ENCODE measurements around the gene STAB2. TPM values are rescaled to one million over a fixed set of nuclear protein-coding genes. Genes with fewer than 3 reads are reported as not detected.

The STAB2 gene
- total and polyA plus RNA-seq, 2 of the 8 experiments (the other 6 are each of a cell fraction or from before 2014, with no cell fraction given), result not detected

DNA sequence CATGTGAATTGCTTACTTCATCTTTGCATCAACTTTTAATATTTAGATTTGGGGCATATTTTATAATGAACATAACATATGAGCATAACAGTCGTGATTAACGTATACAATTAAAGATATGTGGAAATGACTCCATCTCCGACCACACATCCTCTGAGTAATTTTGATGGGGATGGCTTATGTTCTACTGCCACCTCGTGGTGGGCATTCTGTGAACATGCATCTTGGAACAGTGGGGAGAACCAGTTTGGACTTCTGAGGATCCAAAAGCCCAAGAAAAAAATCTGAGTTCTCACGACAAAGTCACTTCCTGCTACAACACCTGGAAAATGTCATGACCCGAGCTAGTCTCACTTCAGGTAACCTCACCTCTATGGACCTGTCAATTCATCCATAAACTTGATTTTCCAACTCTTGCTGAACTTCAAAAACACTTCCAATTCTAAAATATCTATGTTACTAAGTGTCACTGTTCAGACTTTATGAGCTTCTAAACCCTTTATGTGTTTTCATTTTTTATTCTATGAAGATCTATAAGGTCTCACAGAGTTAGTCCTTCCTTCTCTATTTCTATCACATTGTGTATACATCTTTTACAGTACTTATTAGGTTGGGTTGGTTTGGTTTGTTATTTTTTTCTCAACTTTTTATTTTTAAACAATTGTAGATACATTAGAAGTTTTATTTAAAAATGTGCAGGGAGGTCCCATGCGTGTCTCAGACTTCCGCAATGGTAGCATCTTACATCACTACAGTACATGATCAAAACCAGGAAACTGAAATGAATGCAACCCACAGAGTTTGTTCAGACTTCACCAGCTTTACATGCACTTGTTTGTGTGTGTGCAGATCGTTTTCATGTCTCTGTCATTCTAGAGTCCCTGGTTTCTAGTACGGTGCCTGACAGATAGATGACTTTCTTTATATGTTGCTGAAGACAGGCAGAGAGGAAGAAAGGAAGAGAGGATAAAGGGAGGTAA is 38.2 kb upstream of the STAB2 start:
- no peaks in the 10 kb centered on the region for H3K4me1 ChIP-seq (replicated peaks in 1 of 4; ENCODE audit: control insufficient read depth in 3 of 4, insufficient read depth in 4 of 4, low read length in 3 of 4)
- ChIA-PET CTCF (ENCODE audit: partially characterized antibody) (interaction anchor here (0.5 to 7.0 kb wide), 79 partner anchors 8 to 1591 kb away, joined by 3 to 85 read pairs (median 4); partner anchors contain the start of gene STAB2), POLR2A (ENCODE audit: partially characterized antibody) (no interaction called here)
- H2AFZ ChIP-seq (ENCODE audit: low read length), result no peak overlapping the region
- H2BK20ac ChIP-seq (ENCODE audit: low read length), result no peak overlapping the region
- DNase-seq (ENCODE audit: low read depth in 1 of 2, low spot score in 2 of 2) (peak in 1 of 2 experiments; percentile 79), FAIRE-seq (peak; percentile 88)
- no peak overlapping the region for H3K14ac ChIP-seq (ENCODE audit: insufficient read length)
- no peak overlapping the region for H2BK5ac ChIP-seq (ENCODE audit: low read depth, low read length)
- H4K20me1 ChIP-seq (replicated peaks in 1 of 2; ENCODE audit: control insufficient read depth in 1 of 2, insufficient read depth in 2 of 2, low read length in 2 of 2), result no peaks in the 10 kb centered on the region
- no peak overlapping the region for H3K4ac ChIP-seq (replicated peaks; ENCODE audit: insufficient read length, low read depth, low read length)
- H3K4me2 ChIP-seq (ENCODE audit: insufficient read depth in 1 of 2, low read depth in 2 of 2, low read length in 2 of 2), result no peak overlapping the region
- H3K27ac ChIP-seq (ENCODE audit: low read depth, low read length), result no peak overlapping the region
- no peak overlapping the region for H2BK120ac ChIP-seq (replicated peaks; ENCODE audit: low read depth, low read length)
- no peak overlapping the region for H4K5ac ChIP-seq (ENCODE audit: insufficient read length, low read depth, low read length)
- H2BK12ac ChIP-seq (ENCODE audit: low read depth, low read length), result no peak overlapping the region
- no peaks in the 10 kb centered on the region for H3K79me2 ChIP-seq (ENCODE audit: control insufficient read depth in 1 of 2, insufficient read depth in 2 of 2, low read length in 2 of 2)
- H4K91ac ChIP-seq (replicated peaks; ENCODE audit: insufficient read length, low read length), result no peak overlapping the region
- H3K36me3 ChIP-seq (ENCODE audit: control insufficient read depth in 2 of 4, insufficient read depth in 4 of 4, low read length in 3 of 4), result no peaks in the 10 kb centered on the region
- no peak overlapping the region for H3K9ac ChIP-seq (replicated peaks in 1 of 4; ENCODE audit: extremely low read depth in 1 of 4, low read depth in 3 of 4, low read length in 3 of 4)
- H3K23ac ChIP-seq (ENCODE audit: insufficient read length), result no peak overlapping the region
- no peaks in the 10 kb centered on the region for H3K23me2 ChIP-seq (ENCODE audit: low read depth, low read length)
- H3K9me3 ChIP-seq (ENCODE audit: insufficient read depth in 2 of 2, low read depth in 1 of 2, low read length in 1 of 2), result no peaks in the 10 kb centered on the region
- H3K4me3 ChIP-seq (ENCODE audit: extremely low read depth in 1 of 4, insufficient read depth in 2 of 4, low read depth in 3 of 4, low read length in 4 of 4), result no peak overlapping the region
- no peak overlapping the region for H2AK5ac ChIP-seq (ENCODE audit: low read depth, low read length)
- no peaks in the 10 kb centered on the region for H3K79me1 ChIP-seq (ENCODE audit: low read depth, low read length)
- no peak overlapping the region for H3K18ac ChIP-seq (ENCODE audit: extremely low read depth, low read length)
- WGBS, 2 experiments (ENCODE audit: extremely low coverage in 1 of 2, insufficient coverage in 1 of 2, insufficient read length in 1 of 2, insufficient replicate concordance in 2 of 2, low coverage in 1 of 2, low lambda C conversion rate in 2 of 2, missing lambda C conversion rate in 1 of 2), result 39% methylated on average over 10 of the region's 10 CpGs; no CpG with 5 or more reads in 1 of the 2 experiments
- no peak overlapping the region for H4K8ac ChIP-seq (ENCODE audit: extremely low read depth, insufficient read depth, low read length)
- no peak overlapping the region for H3K56ac ChIP-seq (replicated peaks; ENCODE audit: insufficient read length, low read depth, low read length)
- no peak overlapping the region for H2BK15ac ChIP-seq (ENCODE audit: low read length)
- H3K27me3 ChIP-seq (replicated peaks in 1 of 4; ENCODE audit: control insufficient read depth in 3 of 4, extremely low read depth in 1 of 4, insufficient read depth in 3 of 4, low read length in 3 of 4), result peaks cover 0 to 1% (median 0%) of the 10 kb centered on the region in 4 experiments; a peak in 1 of 7 replicates
- TF ChIP-seq SP1 (IDR thresholded peaks at IDR 0.05; ENCODE audit: low read depth, low read length), result no peak
- TF ChIP-seq CHD2 (IDR thresholded peaks at IDR 0.05; ENCODE audit: low read length), result no peak
- peak; percentile 49 to 85 (median 75) for TF ChIP-seq CTCF (IDR thresholded peaks at IDR 0.05; ENCODE audit: control extremely low read depth in 1 of 3, insufficient read depth in 1 of 3, low read depth in 1 of 3, low read length in 3 of 3)
- peak; percentile 54; the same call in 1 of the 2 replicates for TF ChIP-seq TEAD4 (IDR thresholded peaks at IDR 0.05; ENCODE audit: low read depth, low read length)
- TF ChIP-seq RAD21 (IDR thresholded peaks at IDR 0.05 in 1 of 2, conservative IDR thresholded peaks at IDR 0.05 in 1 of 2; ENCODE audit: low read depth in 2 of 2, low read length in 2 of 2), result peak; percentile 98 to 99
- TF ChIP-seq SIN3A (conservative IDR thresholded peaks at IDR 0.05 in 1 of 2, IDR thresholded peaks at IDR 0.05 in 1 of 2; ENCODE audit: low read depth in 1 of 2, low read length in 2 of 2), result 0 out of 4 replicates have a peak, but pooled peaks of 1 of the 2 experiments have one; percentile 24
- TF ChIP-seq, protein P1, sequence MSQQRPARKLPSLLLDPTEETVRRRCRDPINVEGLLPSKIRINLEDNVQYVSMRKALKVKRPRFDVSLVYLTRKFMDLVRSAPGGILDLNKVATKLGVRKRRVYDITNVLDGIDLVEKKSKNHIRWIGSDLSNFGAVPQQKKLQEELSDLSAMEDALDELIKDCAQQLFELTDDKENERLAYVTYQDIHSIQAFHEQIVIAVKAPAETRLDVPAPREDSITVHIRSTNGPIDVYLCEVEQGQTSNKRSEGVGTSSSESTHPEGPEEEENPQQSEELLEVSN (IDR thresholded peaks at IDR 0.05), result no peak
